Liver (tissue), 9 donors: ENCODE results near the gene ZFP36L2. TPM values are rescaled to one million over a fixed set of nuclear protein-coding genes. Genes with fewer than 3 reads are reported as not detected.

Experiments used
- DNase-seq: peaks from one replicate; pipeline ENCODE4 v3.0.0-alpha.2; 2017; ENCODE audit warnings: low spot score
- H3K27ac ChIP-seq, 2 donors: one replicate each; pipeline ENCODE4 v1.7.0; 2013; ENCODE audit warnings: inconsistent platforms in 2 of 2, low read length in 2 of 2, control low read depth in 1 of 2, low read depth in 1 of 2, mild to moderate bottlenecking in 1 of 2
- H3K27me3 ChIP-seq, 4 donors: one replicate each; pipeline versions ENCODE4 v1.6.1 to v1.7.0; 2013; ENCODE audit warnings: low read length in 3 of 4, inconsistent platforms in 1 of 4, mild to moderate bottlenecking in 1 of 4, moderate library complexity in 1 of 4; ENCODE audit not compliant: control insufficient read depth in 4 of 4, insufficient read depth in 4 of 4
- H3K36me3 ChIP-seq, 4 donors: one replicate each; pipeline versions ENCODE4 v1.6.1 to v1.7.0; 2013; ENCODE audit warnings: low read length in 3 of 4, mild to moderate bottlenecking in 3 of 4, low read depth in 1 of 4, moderate library complexity in 1 of 4; ENCODE audit not compliant: control insufficient read depth in 4 of 4, insufficient read depth in 3 of 4
- H3K4me1 ChIP-seq, 4 donors: one replicate each; pipeline versions ENCODE4 v1.6.1 to v1.7.0; 2013; ENCODE audit warnings: low read length in 3 of 4, mild to moderate bottlenecking in 3 of 4, moderate library complexity in 1 of 4; ENCODE audit not compliant: control insufficient read depth in 4 of 4, insufficient read depth in 4 of 4
- H3K4me3 ChIP-seq, 3 donors: one replicate each; pipeline versions ENCODE4 v1.6.1 to v1.7.0; 2013; ENCODE audit warnings: low read length in 3 of 3, control low read depth in 1 of 3, low read depth in 1 of 3, mild to moderate bottlenecking in 1 of 3
- H3K9ac ChIP-seq, 2 donors: one replicate each; pipeline ENCODE4 v1.7.0; 2013; ENCODE audit warnings: low read length in 2 of 2, mild to moderate bottlenecking in 2 of 2, moderate library complexity in 2 of 2, control low read depth in 1 of 2, low read depth in 1 of 2
- H3K9me3 ChIP-seq, 4 donors: one replicate each; pipeline versions ENCODE4 v1.6.1 to v1.7.0; 2013; ENCODE audit warnings: low read length in 3 of 4; ENCODE audit not compliant: control insufficient read depth in 4 of 4
- EGR1 ChIP-seq, 2 donors: IDR thresholded peaks; 2 replicates each; pipeline ENCODE4 v1.6.1; 2016 to 2018; ENCODE audit warnings: antibody characterized with exemption in 2 of 2, low read depth in 2 of 2
- FOXA1 ChIP-seq: IDR thresholded peaks from 2 replicates; pipeline ENCODE4 v1.6.1; 2016; ENCODE audit warnings: antibody characterized with exemption
- FOXA2 ChIP-seq: IDR thresholded peaks from 2 replicates; pipeline ENCODE4 v1.6.1; 2016; ENCODE audit warnings: antibody characterized with exemption
- GABPA ChIP-seq, 2 donors: IDR thresholded peaks in 1 of 2; conservative IDR thresholded peaks in 1 of 2; 2 replicates each; pipeline ENCODE4 v1.6.1; 2016; ENCODE audit warnings: antibody characterized with exemption in 2 of 2, mild to moderate bottlenecking in 1 of 2, moderate library complexity in 1 of 2
- HNF4G ChIP-seq: IDR thresholded peaks from 2 replicates; pipeline ENCODE4 v1.6.1; 2016; ENCODE audit warnings: antibody characterized with exemption
- NR2F2 ChIP-seq: IDR thresholded peaks from 2 replicates; pipeline ENCODE4 v1.6.1; 2016; ENCODE audit warnings: antibody characterized with exemption
- RAD21 ChIP-seq, 2 donors: IDR thresholded peaks; 2 replicates each; pipeline ENCODE4 v1.6.1; 2016; ENCODE audit warnings: antibody characterized with exemption in 2 of 2, mild to moderate bottlenecking in 2 of 2
- RXRA ChIP-seq, 2 donors: IDR thresholded peaks; 2 replicates each; pipeline ENCODE4 v1.6.1; 2017 to 2018; ENCODE audit warnings: antibody characterized with exemption in 2 of 2, mild to moderate bottlenecking in 1 of 2
- SP1 ChIP-seq: IDR thresholded peaks from 2 replicates; pipeline ENCODE4 v1.6.1; 2018; ENCODE audit warnings: antibody characterized with exemption, mild to moderate bottlenecking
- TAF1 ChIP-seq: conservative IDR thresholded peaks from 2 replicates; pipeline ENCODE4 v1.6.1; 2016; ENCODE audit warnings: antibody characterized with exemption, mild to moderate bottlenecking
- YY1 ChIP-seq: IDR thresholded peaks from 2 replicates; pipeline ENCODE4 v1.6.1; 2016; ENCODE audit warnings: antibody characterized with exemption, mild to moderate bottlenecking
- WGBS: extraction: QIAGEN DNeasy Blood & Tissue Kit; methylation state at CpG from one replicate; pipeline ENCODE4 v1.1.7; 2013; 5-methylcytosine and 5-hydroxymethylcytosine counted together
- polyA plus RNA-seq, 2 donors: library from polyadenylated mRNA; stranded (reverse) in 1 of 2; unstranded in 1 of 2; fragments of 200-250 nt in 1 of 2; fragments of >200 nt in 1 of 2; fragmentation: Nextera tagmentation in 1 of 2; extraction: Ambion mirVana in 1 of 2; gene quantifications; one replicate each; pipeline versions ENCODE4 v1.2.1 to v1.2.3, GENCODE V29; 2013 to 2015
- total RNA-seq, 2 donors: library from RNA; depleted of rRNA; stranded (reverse); fragments of >200 nt; gene quantifications; one replicate each; pipeline ENCODE4 v1.2.3, GENCODE V29; 2014
- TF ChIP-seq, protein P1 (sequence below): fragments of 150-350 bp; IDR thresholded peaks from 2 replicates; pipeline ENCODE4 v1.5.1; 2017; ENCODE audit warnings: improper control_type of control experiment, low read depth, low read length; ENCODE audit not compliant: missing input control
- TF ChIP-seq, protein P2 (sequence below): IDR thresholded peaks from 2 replicates; pipeline ENCODE4 v1.6.1; 2016; ENCODE audit warnings: antibody characterized with exemption
- TF ChIP-seq, protein P3 (sequence below): IDR thresholded peaks from 2 replicates; pipeline ENCODE4 v1.6.1; 2016; ENCODE audit warnings: antibody characterized with exemption
- TF ChIP-seq, protein P4 (sequence below): IDR thresholded peaks from 2 replicates; pipeline ENCODE4 v1.6.1; 2016; ENCODE audit warnings: antibody characterized with exemption
- TF ChIP-seq, protein P5 (sequence below): IDR thresholded peaks from 2 replicates; pipeline ENCODE4 v1.6.1; 2016; ENCODE audit warnings: antibody characterized with exemption, mild to moderate bottlenecking
- donor health status: healthy.
- donor health status: healthy.
- donor health status: healthy.
- donor health status: healthy.
- donor health status: healthy.

The ZFP36L2 gene
- total and polyA plus RNA-seq, 4 donors, result 10.3 to 26.8 (median 18.9) TPM

DNA sequence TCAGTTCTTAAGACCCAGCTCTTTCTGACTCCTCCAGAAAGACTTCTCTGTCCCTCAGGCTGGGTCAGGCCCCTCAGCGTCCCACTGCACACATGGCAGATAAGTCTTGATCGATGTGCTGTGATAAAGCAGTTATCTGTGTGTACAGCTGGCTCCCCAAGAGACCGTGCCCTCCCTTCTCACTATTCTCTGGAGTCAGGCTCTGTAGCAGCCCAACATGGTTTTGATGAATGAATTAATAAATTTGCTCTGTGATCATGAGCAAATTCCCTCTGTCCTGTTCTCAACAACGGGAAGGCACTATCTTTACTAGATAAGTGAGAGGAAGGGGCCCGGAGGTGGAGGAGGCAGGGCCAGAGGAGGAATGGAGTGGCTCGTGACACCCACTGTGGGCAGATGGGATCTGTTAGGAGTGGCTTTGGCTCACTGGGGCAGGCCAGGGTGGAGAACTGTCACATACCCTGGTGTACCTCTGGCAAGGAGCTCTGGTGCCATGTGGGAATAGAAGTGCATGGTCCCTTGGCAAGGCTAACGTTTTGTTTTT is 48.3 kb downstream of the ZFP36L2 start:
- Histone ChIP-seq H3K9me3 (peaks cover 0 to 1% (median 0%) of the 10 kb centered on the region in 4 donors), H3K9ac (no peak overlapping the region), H3K36me3 (no peaks in the 10 kb centered on the region), H3K27me3 (no peaks in the 10 kb centered on the region), H3K4me1 (peaks cover 5 to 18% (median 11%) of the 10 kb centered on the region in 4 donors), H3K27ac (peak overlapping the region; percentile 86), H3K4me3 (no peak overlapping the region)
- WGBS, result 64% methylated on average over 7 of the region's 7 CpGs
- DNase-seq, result no peak
- TF ChIP-seq HNF4G (no peak), NR2F2 (peak; percentile 38), FOXA1 (no peak)

DNA sequence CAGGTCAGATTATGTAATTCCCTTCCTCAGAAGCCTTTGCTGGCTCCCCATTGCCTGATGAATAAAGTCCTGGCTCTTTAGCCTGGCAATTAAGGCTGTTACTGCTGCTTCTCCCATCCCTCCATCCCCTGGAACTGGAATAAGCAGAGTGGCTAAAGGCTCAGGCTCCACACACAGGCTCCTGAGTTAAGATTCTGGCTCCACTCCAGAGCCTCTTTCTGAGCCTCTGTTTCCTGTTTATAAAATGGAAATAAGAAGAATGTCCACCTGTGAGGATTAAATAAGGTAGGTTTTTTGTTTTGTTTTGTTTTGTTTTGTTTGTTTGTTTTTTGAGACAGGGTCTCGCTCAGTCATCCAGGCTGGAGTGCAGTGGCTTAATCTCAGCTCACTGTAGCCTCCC is 50.0 kb downstream of the ZFP36L2 start:
- Histone ChIP-seq H3K36me3 (no peaks in the 10 kb centered on the region), H3K27ac (no peak overlapping the region), H3K9me3 (peaks cover 0 to 1% (median 0%) of the 10 kb centered on the region in 4 donors), H3K27me3 (no peaks in the 10 kb centered on the region), H3K4me3 (no peak overlapping the region), H3K4me1 (peaks cover 5 to 18% (median 11%) of the 10 kb centered on the region in 4 donors), H3K9ac (no peak overlapping the region)
- no peak for DNase-seq
- TF ChIP-seq, protein P1, sequence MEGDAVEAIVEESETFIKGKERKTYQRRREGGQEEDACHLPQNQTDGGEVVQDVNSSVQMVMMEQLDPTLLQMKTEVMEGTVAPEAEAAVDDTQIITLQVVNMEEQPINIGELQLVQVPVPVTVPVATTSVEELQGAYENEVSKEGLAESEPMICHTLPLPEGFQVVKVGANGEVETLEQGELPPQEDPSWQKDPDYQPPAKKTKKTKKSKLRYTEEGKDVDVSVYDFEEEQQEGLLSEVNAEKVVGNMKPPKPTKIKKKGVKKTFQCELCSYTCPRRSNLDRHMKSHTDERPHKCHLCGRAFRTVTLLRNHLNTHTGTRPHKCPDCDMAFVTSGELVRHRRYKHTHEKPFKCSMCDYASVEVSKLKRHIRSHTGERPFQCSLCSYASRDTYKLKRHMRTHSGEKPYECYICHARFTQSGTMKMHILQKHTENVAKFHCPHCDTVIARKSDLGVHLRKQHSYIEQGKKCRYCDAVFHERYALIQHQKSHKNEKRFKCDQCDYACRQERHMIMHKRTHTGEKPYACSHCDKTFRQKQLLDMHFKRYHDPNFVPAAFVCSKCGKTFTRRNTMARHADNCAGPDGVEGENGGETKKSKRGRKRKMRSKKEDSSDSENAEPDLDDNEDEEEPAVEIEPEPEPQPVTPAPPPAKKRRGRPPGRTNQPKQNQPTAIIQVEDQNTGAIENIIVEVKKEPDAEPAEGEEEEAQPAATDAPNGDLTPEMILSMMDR, result no peak
- TF ChIP-seq EGR1 (IDR thresholded peaks at IDR 0.05; ENCODE audit: low read depth in 2 of 2) (no peak), TAF1 (no peak), FOXA1 (no peak), RXRA (IDR thresholded peaks at IDR 0.05) (no peak), NR2F2 (no peak), YY1 (no peak), GABPA (IDR thresholded peaks at IDR 0.05 in 1 of 2, conservative IDR thresholded peaks at IDR 0.05 in 1 of 2) (no peak), HNF4G (no peak), SP1 (no peak)
- TF ChIP-seq, protein P2, sequence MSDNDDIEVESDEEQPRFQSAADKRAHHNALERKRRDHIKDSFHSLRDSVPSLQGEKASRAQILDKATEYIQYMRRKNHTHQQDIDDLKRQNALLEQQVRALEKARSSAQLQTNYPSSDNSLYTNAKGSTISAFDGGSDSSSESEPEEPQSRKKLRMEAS, result no peak
- TF ChIP-seq, protein P3, sequence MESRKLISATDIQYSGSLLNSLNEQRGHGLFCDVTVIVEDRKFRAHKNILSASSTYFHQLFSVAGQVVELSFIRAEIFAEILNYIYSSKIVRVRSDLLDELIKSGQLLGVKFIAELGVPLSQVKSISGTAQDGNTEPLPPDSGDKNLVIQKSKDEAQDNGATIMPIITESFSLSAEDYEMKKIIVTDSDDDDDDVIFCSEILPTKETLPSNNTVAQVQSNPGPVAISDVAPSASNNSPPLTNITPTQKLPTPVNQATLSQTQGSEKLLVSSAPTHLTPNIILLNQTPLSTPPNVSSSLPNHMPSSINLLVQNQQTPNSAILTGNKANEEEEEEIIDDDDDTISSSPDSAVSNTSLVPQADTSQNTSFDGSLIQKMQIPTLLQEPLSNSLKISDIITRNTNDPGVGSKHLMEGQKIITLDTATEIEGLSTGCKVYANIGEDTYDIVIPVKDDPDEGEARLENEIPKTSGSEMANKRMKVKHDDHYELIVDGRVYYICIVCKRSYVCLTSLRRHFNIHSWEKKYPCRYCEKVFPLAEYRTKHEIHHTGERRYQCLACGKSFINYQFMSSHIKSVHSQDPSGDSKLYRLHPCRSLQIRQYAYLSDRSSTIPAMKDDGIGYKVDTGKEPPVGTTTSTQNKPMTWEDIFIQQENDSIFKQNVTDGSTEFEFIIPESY, result no peak
- WGBS, result 100% methylated on average over 1 of the region's 1 CpG

DNA sequence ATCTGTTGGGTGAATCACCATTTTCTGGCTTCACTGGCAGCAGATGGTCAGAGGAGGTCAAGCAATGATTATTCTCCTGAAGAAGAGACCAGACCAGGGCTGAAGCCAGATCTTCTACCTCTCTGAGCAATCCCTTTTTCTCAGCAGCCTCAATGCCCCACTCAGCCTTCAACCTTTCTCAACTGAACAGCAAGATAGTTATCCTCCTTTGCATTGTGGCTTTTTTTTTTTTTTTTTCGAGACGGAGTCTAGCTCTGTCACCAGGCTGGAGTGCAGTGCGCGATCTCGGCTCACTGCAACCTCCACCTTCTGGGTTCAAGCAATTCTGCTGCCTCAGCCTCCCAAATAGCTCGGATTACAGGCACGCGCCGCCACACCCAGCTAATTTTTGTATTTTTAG is 50.5 kb downstream of the ZFP36L2 start:
- H3K27me3 ChIP-seq, result no peaks in the 10 kb centered on the region
- H3K4me1 ChIP-seq, result peaks cover 5 to 18% (median 11%) of the 10 kb centered on the region in 4 donors
- TF ChIP-seq FOXA1 (no peak), HNF4G (no peak), NR2F2 (no peak), SP1 (no peak), TAF1 (no peak), RAD21 (IDR thresholded peaks at IDR 0.05) (no peak), EGR1 (IDR thresholded peaks at IDR 0.05; ENCODE audit: low read depth in 2 of 2) (no peak), RXRA (IDR thresholded peaks at IDR 0.05) (no peak), YY1 (no peak), FOXA2 (no peak)
- TF ChIP-seq, protein P4, sequence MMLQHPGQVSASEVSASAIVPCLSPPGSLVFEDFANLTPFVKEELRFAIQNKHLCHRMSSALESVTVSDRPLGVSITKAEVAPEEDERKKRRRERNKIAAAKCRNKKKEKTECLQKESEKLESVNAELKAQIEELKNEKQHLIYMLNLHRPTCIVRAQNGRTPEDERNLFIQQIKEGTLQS, result no peak
- TF ChIP-seq, protein P5, sequence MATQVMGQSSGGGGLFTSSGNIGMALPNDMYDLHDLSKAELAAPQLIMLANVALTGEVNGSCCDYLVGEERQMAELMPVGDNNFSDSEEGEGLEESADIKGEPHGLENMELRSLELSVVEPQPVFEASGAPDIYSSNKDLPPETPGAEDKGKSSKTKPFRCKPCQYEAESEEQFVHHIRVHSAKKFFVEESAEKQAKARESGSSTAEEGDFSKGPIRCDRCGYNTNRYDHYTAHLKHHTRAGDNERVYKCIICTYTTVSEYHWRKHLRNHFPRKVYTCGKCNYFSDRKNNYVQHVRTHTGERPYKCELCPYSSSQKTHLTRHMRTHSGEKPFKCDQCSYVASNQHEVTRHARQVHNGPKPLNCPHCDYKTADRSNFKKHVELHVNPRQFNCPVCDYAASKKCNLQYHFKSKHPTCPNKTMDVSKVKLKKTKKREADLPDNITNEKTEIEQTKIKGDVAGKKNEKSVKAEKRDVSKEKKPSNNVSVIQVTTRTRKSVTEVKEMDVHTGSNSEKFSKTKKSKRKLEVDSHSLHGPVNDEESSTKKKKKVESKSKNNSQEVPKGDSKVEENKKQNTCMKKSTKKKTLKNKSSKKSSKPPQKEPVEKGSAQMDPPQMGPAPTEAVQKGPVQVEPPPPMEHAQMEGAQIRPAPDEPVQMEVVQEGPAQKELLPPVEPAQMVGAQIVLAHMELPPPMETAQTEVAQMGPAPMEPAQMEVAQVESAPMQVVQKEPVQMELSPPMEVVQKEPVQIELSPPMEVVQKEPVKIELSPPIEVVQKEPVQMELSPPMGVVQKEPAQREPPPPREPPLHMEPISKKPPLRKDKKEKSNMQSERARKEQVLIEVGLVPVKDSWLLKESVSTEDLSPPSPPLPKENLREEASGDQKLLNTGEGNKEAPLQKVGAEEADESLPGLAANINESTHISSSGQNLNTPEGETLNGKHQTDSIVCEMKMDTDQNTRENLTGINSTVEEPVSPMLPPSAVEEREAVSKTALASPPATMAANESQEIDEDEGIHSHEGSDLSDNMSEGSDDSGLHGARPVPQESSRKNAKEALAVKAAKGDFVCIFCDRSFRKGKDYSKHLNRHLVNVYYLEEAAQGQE, result no peak
- TF ChIP-seq, protein P2, result no peak
- no peaks in the 10 kb centered on the region for H3K36me3 ChIP-seq
- peak overlapping the region in 1 of 2 donors; percentile 65 for H3K27ac ChIP-seq
- no peak overlapping the region for H3K9ac ChIP-seq
- WGBS, result 96% methylated on average over 9 of the region's 9 CpGs
- H3K9me3 ChIP-seq, result peaks cover 0 to 1% (median 0%) of the 10 kb centered on the region in 4 donors
- no peak for DNase-seq
- H3K4me3 ChIP-seq, result no peak overlapping the region
